CD4-positive, alpha-beta T cell treated with Interleukin-15 for 4 hours (primary cell): ENCODE data around the gene ARMC3.

ENCODE experiments used
- DNase-seq: peaks from one replicate; pipeline ENCODE4 v3.0.0-alpha.2; 2020; ENCODE audit warnings: low spot score

ARMC3 gene

GRCh38 chr10:22993314-22993713 is 65.5 kb downstream of the ARMC3 start:
- no peak for DNase-seq

- no peak for DNase-seq
Observed at GRCh38 chr10:22997096-22997495, 69.2 kb downstream of the ARMC3 start.

- DNase-seq: no peak
Observed at GRCh38 chr10:22998091-22998490, 70.2 kb downstream of the ARMC3 start.

- no peak for DNase-seq
Observed at GRCh38 chr10:22999942-23000341, 72.1 kb downstream of the ARMC3 start.

GRCh38 chr10:23001901-23002516 is 74.2 kb downstream of the ARMC3 start:
- no peak for DNase-seq

GRCh38 chr10:23005150-23005549 is 77.3 kb downstream of the ARMC3 start:
- DNase-seq: no peak

- DNase-seq: no peak
Observed at GRCh38 chr10:23013581-23014335, 85.9 kb downstream of the ARMC3 start.

GRCh38 chr10:23015021-23015707 is 87.3 kb downstream of the ARMC3 start:
- DNase-seq: no peak

GRCh38 chr10:23016636-23017035 is 88.8 kb downstream of the ARMC3 start:
- no peak for DNase-seq

- DNase-seq: no peak
Observed at GRCh38 chr10:23019633-23020032, 91.8 kb downstream of the ARMC3 start.

GRCh38 chr10:23021430-23021829 is 93.6 kb downstream of the ARMC3 start:
- no peak for DNase-seq

GRCh38 chr10:23024002-23024401 is 96.1 kb downstream of the ARMC3 start:
- no peak for DNase-seq

GRCh38 chr10:23031318-23031717 is 103.5 kb downstream of the ARMC3 start:
- no peak for DNase-seq

GRCh38 chr10:23034790-23035189 is 106.9 kb downstream of the ARMC3 start:
- no peak for DNase-seq

GRCh38 chr10:23035569-23035968 is 107.7 kb downstream of the ARMC3 start:
- no peak for DNase-seq

GRCh38 chr10:23037152-23037551 is 109.3 kb downstream of the ARMC3 start:
- DNase-seq: no peak

GRCh38 chr10:23037561-23037960 is 109.7 kb downstream of the ARMC3 start:
- DNase-seq: no peak

GRCh38 chr10:23038172-23038571 is 110.3 kb downstream of the ARMC3 start:
- DNase-seq: no peak

- DNase-seq: no peak
Observed at GRCh38 chr10:23040002-23040401, 112.1 kb downstream of the ARMC3 start.

GRCh38 chr10:23046027-23046426 is 118.2 kb downstream of the ARMC3 start:
- DNase-seq: no peak

- no peak for DNase-seq
Observed at GRCh38 chr10:23047201-23048050, 119.6 kb downstream of the ARMC3 start.

GRCh38 chr10:23048191-23048590 is 120.3 kb downstream of the ARMC3 start:
- no peak for DNase-seq
